Erythroblast (primary cell): ENCODE measurements around the gene SUSD2.
A peak's percentile ranks its signal among the peaks of the same experiment; 100 is the strongest.
"Not testable (repeated sequence)": the region's sequence is repeated elsewhere in the genome, so short reads cannot be mapped to it uniquely, and the experiment has no call there.

Experiments used
- DNase-seq, 2 experiments: peaks; one replicate each; lab custom pipeline; 2025; lab: John Stamatoyannopoulos, UW
- GATA1 ChIP-seq: IDR thresholded peaks from 2 replicates; pipeline ENCODE4 v1.6.1; 2011; ENCODE audit warnings: low read depth, mild to moderate bottlenecking, control low read depth, low read length, moderate library complexity
- POLR2A ChIP-seq: IDR thresholded peaks from 2 replicates; pipeline ENCODE4 v1.6.1; 2011; ENCODE audit warnings: mild to moderate bottlenecking, low read length

SUSD2 gene

DNA sequence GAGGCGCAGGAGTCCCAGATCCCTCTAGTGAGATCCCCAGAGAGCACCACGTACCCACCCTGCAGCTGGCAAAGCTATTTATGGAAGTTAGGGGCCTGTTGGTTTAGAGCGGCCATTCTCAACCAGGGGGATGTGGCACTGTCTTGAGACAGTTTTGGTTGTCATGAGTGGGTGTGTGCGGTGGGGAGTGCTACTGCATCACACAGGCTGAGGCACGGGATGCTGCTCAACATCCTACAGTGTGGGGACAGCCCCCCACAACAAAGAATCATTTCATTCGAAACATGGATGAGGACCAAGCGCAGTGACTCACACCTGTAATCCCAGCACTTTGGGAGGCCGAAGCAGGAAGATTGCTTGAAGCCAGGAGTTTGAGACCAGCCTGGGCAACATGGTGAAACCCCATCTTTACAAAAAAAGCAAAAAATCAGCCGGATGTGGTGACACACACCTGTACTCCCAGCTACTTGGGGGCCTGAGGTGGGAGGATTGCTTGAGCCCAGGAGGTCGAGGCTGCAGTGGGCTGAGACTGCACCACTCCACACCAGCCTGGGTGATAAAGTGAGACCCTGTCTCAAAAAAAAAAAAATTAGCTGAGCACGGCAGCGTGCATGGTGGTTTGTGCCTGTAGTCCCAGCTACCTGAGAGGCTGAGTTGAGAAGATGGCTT is 35.4 kb downstream of the SUSD2 start:
- no peak for DNase-seq
- TF ChIP-seq POLR2A (no peak), GATA1 (no peak)

DNA sequence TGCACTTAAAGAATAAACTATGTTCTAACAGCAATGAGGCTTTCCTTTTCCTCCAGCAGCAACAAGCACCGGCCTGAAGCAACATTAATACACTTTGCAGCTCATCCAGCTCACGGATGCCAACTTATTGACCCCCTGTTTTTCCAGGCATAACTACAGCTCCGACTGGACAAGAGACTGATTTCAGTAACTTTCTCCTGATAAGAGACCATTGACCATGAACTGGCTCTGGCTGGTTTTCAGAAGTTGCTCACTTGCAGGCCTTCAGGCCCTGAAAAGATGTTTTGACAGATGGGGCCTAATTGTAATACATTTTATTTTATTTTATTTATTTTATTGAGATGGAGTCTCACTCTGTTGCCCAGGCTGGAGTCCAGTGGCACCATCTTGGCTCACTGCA is 36.1 kb downstream of the SUSD2 start:
- TF ChIP-seq GATA1 (no peak), POLR2A (no peak)

DNA sequence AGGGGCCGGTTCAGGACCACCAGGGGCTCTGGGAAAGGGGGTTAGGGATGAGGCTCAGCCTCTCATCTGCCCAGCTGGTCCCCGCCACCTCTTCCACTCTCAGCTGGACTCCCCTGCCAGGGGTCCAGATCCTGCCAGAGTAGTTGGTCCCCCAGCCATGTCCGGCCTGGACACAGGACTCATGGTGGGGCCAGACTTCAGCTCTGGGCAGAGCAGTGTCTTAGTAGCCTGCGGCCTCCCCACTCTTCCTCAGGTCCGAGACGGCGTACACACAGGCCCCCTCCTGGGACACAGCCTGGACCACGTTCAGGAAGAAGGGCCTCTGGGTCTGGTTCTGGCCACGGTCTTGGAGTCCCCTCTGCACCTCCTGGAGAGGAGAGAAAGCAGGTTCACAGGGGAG is 38.5 kb downstream of the SUSD2 start:
- TF ChIP-seq GATA1 (no peak), POLR2A (no peak)
- DNase-seq, result no peak

More for the DNA sequence above, 36.1 kb downstream of the SUSD2 start:
- DNase-seq, result no peak

DNA sequence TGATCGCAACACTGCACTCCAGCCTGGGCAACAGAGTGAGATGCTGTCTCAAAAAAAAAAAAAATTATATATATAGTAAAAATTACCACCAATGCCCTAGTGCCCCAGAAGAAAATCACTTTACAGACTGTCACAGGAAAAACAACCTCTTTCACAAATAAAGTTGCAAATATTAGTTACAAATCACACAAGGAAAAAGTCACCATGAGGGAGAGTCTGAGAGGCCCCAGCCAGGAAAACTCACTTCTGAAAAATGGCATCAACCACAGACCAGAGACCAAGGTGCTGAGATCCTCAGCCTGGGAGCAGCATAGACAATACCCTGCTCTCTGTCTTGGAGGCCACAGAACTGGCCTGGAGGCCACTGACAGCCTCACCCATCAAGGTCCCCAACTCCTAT is 43.2 kb downstream of the SUSD2 start:
- TF ChIP-seq POLR2A, result no peak
- DNase-seq, result no peak

DNA sequence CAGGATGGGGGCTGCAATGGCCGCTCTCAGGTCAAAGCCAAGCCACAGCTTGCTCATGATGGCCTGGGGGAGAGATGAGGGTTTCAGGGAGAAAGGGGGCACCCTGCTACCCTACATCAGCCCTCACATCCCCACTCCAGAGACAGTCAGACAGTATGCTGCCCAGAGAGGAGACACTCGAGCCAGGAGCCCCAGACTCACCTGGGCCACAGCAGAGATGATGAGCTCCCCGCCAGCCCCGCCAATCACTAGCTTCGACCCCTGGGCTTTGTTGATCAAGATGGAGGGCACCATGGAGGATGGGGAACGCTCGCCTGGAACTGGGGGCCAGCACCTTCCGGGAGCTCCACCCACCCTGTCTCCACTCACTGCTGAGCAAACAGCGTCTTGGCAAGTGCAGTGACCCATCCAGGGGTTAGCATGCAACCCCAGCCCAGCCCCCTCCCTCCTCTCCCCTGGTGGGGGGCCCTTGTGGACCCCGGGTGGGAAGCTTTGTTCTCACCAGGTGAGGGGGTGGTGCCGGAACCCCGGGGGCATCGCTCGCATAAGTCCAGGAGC is 43.8 kb downstream of the SUSD2 start:
- TF ChIP-seq GATA1 (no peak), POLR2A (no peak)
- no peak for DNase-seq

DNA sequence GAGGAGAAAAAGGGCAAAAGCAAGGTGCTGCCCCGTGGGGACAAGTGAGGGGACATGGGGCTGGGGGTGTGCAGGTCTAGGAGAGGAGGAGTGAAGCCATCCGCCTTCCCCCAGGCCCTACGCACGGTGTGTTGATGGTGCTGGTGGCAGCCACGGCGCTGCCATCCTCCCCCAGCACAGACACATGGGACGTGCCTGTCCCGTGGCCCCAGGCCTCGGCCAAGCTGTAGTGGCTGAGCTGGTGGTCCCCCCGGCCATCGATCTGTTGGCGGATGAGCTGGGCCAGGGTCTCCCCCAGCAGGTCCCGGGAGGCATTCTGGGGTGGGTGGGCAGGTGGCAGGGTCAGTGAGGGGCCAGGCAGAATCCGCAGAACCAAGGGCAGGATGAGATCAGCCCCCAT is 44.7 kb downstream of the SUSD2 start:
- no peak for DNase-seq
- no peak for TF ChIP-seq POLR2A
- TF ChIP-seq GATA1, result no peak

DNA sequence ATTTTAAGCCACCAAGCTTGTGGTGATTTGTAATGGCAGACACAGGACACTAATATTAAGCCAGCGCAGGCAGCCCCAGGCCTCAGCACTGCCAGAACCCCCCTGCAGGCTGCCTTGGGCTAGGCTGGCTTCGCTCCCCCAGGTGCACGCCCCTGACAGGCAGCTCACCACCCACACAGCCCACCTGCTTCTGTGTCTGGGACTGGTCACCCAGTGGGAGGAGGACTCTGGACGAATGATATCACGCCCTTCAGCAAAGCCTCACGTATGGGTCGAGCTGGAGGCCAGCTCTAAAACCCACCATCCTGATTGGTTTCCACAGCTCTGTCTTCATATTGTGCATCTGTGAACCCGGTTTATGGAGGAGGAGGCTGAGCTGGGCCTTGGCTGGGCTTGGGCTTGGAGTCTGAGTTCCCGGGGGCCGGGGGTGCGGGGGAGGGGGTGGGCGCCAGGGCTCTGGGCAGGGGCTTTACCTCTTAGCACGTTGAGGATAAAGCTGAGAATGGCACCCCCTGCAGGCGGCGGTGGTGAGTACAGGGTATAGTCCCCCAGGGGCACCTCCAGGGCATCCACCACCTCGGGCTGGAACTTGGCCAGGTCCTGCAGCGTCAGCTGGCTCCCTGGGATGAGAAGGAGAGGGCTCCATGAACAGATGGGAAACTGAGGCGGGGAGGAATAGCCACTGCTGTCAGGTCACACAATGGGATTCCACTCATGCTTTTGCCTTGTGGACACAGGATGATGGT is 49.8 kb downstream of the SUSD2 start:
- TF ChIP-seq POLR2A (no peak), GATA1 (no peak)
- DNase-seq, result peak; percentile 44 to 58

DNA sequence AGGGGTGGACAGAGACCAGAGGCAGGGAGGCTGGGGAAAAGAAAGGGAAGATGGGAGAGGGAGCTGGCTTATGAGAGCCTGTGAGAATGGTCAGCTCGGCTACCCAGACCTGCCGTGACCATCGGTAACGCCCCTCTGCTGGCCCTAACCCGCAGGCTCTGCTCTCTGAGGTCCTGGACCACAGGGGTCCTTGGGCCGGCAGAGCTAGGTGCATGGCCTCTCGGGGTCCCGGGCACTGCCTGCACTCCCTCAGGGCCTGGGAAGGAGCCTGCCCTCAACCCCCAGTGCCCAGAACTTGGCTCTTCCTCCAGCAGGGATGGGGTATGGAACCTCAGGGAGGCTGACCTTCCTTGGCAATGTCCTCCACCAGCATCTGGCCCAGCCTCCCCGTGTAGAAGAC is 50.4 kb downstream of the SUSD2 start:
- TF ChIP-seq GATA1 (no peak), POLR2A (no peak)
- no peak for DNase-seq

DNA sequence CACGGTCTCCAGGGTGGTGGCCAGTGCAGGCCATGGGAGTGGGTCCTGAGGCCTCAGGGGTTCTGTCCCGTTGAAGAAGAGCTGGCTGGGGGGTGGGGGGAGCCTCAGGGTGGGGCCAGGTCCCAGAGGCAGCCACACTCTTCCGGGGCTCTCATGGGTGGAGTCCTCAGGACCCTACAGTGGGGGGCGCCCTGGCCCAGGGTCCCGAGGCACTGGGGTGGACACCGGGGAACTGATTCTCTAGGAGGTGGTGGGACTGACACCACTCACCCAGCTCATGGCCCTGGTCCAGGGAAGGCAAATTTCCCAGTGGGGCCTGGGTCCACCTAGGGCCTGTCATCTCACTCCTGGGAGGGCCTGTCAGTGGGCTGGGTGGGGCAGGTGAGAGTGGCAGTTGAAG is 50.8 kb downstream of the SUSD2 start:
- no peak for DNase-seq
- TF ChIP-seq GATA1 (no peak), POLR2A (no peak)

DNA sequence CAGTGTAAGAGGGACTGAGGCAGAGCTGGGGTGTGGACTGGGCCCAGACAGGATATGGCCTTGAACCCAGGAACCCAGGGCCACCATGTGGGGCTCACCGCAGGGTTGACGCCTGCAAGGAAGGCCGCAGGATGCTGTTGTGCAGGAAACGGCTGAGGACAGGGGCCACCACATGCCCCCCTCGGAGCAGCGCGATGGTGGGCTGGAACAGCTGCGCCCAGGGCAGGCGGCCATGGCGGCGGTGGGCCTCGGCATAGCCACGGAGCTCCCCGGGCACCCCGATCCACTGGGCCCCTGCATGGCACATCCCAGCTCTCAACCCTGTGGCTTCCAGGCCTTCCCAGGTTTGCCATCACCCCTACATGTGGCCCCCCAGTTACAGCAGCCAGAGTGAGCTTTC is 51.4 kb downstream of the SUSD2 start:
- no peak for TF ChIP-seq POLR2A
- no peak for TF ChIP-seq GATA1
- DNase-seq, result no peak

DNA sequence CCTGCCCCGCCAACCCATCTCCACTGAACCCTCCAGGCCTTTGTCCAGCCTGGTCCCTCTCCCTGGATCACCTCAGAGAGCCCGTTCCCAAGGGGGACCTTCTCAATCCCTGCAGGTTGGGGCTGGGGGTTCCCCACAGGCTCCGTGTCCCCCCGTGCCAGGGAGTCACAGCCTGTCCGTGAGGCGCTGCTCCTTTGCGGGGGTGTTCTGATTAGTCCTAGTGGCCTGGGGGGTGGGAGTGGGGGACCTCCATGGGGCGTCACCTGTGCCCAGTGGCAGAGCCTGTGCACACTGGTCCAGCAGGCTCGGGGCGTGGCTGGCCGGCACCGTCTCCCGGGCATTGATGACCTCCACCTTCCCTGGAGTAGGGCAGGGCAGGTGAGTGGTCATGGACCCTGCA is 51.9 kb downstream of the SUSD2 start:
- TF ChIP-seq GATA1, result no peak
- TF ChIP-seq POLR2A, result no peak
- no peak for DNase-seq

DNA sequence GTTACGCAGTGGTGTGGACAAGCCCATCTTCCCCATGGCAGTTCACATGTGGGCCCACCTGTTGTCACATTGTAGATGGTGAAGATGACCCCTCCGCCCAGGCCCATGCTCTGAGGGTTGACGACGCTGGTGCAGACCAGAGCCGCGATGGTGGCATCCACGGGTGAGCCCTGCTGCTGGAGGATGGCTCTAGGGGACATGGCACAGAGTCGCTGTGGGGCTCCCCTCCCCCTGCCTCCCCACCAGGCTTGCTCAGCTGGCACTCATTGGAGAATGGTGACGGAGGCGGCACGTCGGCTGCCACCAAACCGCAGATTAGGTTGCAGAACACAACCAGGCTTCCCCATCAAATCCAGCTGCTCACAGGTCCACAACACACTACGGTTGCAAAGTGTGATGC is 52.5 kb downstream of the SUSD2 start:
- TF ChIP-seq GATA1, result no peak
- TF ChIP-seq POLR2A, result no peak

DNA sequence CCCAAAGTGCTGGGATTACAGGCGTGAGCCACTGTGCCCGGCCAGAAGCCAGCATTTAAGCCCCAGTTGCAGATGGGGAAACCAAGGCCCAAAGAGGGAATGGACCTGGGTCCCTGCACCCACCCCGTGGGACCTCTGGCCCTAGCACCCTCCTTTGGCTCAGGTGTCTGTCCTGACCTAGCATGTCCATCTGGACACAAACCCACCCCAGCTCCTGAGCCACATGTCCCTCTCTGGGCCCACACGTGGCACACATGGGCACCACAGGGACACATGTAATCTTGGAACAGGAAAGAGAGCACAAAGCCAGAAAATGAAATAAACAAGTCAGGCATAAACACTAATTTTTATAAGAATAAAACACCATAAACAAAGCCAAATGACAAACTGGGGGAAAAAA is 54.0 kb downstream of the SUSD2 start:
- no peak for DNase-seq
- TF ChIP-seq GATA1 (no peak), POLR2A (no peak)

More for the DNA sequence above, 52.5 kb downstream of the SUSD2 start:
- no peak for DNase-seq

DNA sequence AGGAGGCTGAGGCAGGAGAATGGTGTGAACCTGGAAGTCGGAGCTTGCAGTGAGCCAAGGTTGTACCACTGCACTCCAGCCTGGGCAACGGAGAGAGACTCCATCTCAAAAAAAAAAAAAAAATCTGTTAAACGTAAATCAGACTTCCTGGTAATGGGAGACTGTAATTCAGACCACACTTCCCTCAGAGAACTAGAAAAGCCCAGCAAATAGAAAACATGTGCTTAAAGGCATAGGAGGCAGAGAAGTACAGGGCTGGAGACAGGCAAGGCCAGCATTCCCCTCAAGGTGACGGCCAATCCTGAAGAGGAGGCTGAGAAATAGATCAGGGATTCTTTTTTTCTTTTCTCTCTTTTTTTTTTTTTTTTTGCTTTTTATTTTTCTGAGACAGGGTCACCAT is 55.4 kb downstream of the SUSD2 start:
- TF ChIP-seq POLR2A, result no peak
- TF ChIP-seq GATA1, result no peak
- no peak for DNase-seq

DNA sequence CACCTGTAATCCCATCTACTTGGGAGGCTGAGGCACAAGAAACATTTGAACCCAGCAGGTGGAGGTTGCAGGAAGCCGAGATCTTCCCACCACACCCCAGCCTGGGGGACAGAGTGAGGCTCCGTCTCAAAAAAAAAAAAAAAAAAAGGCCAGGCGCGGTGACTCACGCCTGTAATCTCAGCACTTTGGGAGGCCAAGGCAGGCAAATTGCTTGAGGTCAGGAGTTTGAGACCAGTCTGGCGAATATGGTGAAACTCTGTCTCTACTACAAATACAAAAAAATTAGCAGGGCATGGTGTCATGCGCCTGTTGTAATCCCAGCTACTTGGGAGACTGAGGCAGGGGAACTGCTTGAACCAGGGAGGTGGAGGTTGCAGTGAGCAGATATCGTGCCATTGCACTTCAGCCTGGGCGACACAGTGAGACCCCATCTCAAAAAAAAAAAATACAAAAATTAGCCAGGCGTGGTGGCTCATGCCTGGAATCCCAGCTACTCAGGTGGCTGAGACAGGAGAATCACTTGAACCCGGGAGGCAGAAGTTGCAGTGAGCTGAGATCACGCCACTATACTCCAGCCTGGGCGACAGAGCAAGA is 56.9 kb downstream of the SUSD2 start:
- DNase-seq, result not testable (repeated sequence)
